Subcutaneous adipose tissue (tissue), 4 donors: ENCODE data around the gene ZBTB49. TPM values are rescaled to one million over a fixed set of nuclear protein-coding genes. Genes with fewer than 3 reads are reported as not detected.

ENCODE experiments used
- CTCF ChIP-seq: fragments of 450-650 bp; IDR thresholded peaks from one replicate; pipeline ENCODE4 v1.5.1; 2016; ENCODE audit warnings: low read depth, mild to moderate bottlenecking, control low read depth, antibody characterized with exemption, moderate library complexity
- total RNA-seq, 4 donors: library from RNA; depleted of rRNA; stranded (reverse); fragments of >200 nt; gene quantifications; one replicate each; pipeline ENCODE4 v1.1.0, GENCODE V29; 2016

Gene ZBTB49
- total RNA-seq, 4 donors from 2014 or later: 1.9 to 7.0 (median 4.0) TPM

- TF ChIP-seq CTCF: no peak
These were observed 57.5 kb downstream of the ZBTB49 start for GRCh38 chr4:4347585-4347984.

GRCh38 chr4:4349867-4350266 is 59.8 kb downstream of the ZBTB49 start:
- no peak for TF ChIP-seq CTCF

GRCh38 chr4:4350909-4351308 is 60.9 kb downstream of the ZBTB49 start:
- no peak for TF ChIP-seq CTCF

GRCh38 chr4:4355302-4355701 is 65.3 kb downstream of the ZBTB49 start:
- TF ChIP-seq CTCF: no peak

GRCh38 chr4:4356106-4357041 is 66.3 kb downstream of the ZBTB49 start:
- TF ChIP-seq CTCF: no peak

GRCh38 chr4:4358093-4358854 is 68.2 kb downstream of the ZBTB49 start:
- no peak for TF ChIP-seq CTCF

- no peak for TF ChIP-seq CTCF
These were observed 71.8 kb downstream of the ZBTB49 start for GRCh38 chr4:4361883-4362282.
